Renal cortical epithelial cell (primary cell): Measurements from ENCODE around the gene OR2B6. TPM values are rescaled to one million over a fixed set of nuclear protein-coding genes. Genes with fewer than 3 reads are reported as not detected.
"Not testable (repeated sequence)": the region's sequence is repeated elsewhere in the genome, so short reads cannot be mapped to it uniquely, and the experiment has no call there.

Experiments used
- DNase-seq: peaks from one replicate; pipeline ENCODE4 v3.0.0-alpha.2; 2011; ENCODE audit warnings: low read depth
- total RNA-seq: library from RNA; depleted of rRNA; stranded (reverse); fragments of >200 nt; gene quantifications from 2 replicates; pipeline ENCODE4 v1.2.3, GENCODE V29; 2014

The OR2B6 gene
- not detected in 2 replicates for total RNA-seq

- DNase-seq, result no peak
Observed at GRCh38 chr6:27956941-27957340, at the start of gene OR2B6. TSS of gene OR2B6 (plus strand) at chr6:27957241. CDS start at chr6:27957241, 0 bp downstream.

GRCh38 chr6:27908017-27908416 lies 49.0 kb upstream of the OR2B6 start:
- no peak for DNase-seq

GRCh38 chr6:27911956-27912446 lies 45.0 kb upstream of the OR2B6 start, which contains the start of gene OR2B2:
TSS of gene OR2B2 (minus strand) at chr6:27912396. CDS start at chr6:27912319, 77 bp downstream.
- no peak for DNase-seq

GRCh38 chr6:27922949-27923348 lies 34.1 kb upstream of the OR2B6 start:
- no peak for DNase-seq

GRCh38 chr6:27924179-27924578 lies 32.9 kb upstream of the OR2B6 start:
- DNase-seq, result no peak

- DNase-seq, result not testable (repeated sequence)
Observed at GRCh38 chr6:27928041-27928440, 29.0 kb upstream of the OR2B6 start.

GRCh38 chr6:27929930-27930329 lies 27.1 kb upstream of the OR2B6 start:
- not testable (repeated sequence) for DNase-seq

GRCh38 chr6:27931209-27931608 lies 25.8 kb upstream of the OR2B6 start:
- DNase-seq, result no peak

GRCh38 chr6:27940766-27941165 lies 16.3 kb upstream of the OR2B6 start:
- DNase-seq, result no peak

- DNase-seq, result not testable (repeated sequence)
Observed at GRCh38 chr6:27943072-27943471, 14.0 kb upstream of the OR2B6 start.

GRCh38 chr6:27948237-27948636 lies 8.8 kb upstream of the OR2B6 start:
- DNase-seq, result no peak

GRCh38 chr6:27951040-27951439 lies 6.0 kb upstream of the OR2B6 start:
- DNase-seq, result no peak

- no peak for DNase-seq
Observed at GRCh38 chr6:27957516-27957915, 475 bp downstream of the OR2B6 start.

GRCh38 chr6:27962506-27962905 lies 5.5 kb downstream of the OR2B6 start:
- no peak for DNase-seq

- DNase-seq, result no peak
Observed at GRCh38 chr6:27966044-27966443, 9.0 kb downstream of the OR2B6 start.

- DNase-seq, result no peak
Observed at GRCh38 chr6:27966816-27967426, 9.9 kb downstream of the OR2B6 start.

- no peak for DNase-seq
Observed at GRCh38 chr6:27970444-27970843, 13.4 kb downstream of the OR2B6 start.

GRCh38 chr6:27972750-27973149 lies 15.7 kb downstream of the OR2B6 start:
- DNase-seq, result no peak

- DNase-seq, result no peak
Observed at GRCh38 chr6:27977387-27977786, 20.3 kb downstream of the OR2B6 start.

GRCh38 chr6:27978705-27979104 lies 21.7 kb downstream of the OR2B6 start:
- DNase-seq, result no peak

GRCh38 chr6:27980111-27980510 lies 23.1 kb downstream of the OR2B6 start:
- no peak for DNase-seq

GRCh38 chr6:27986928-27987725 lies 30.1 kb downstream of the OR2B6 start:
- DNase-seq, result no peak

- DNase-seq, result no peak
Observed at GRCh38 chr6:27994616-27995015, 37.6 kb downstream of the OR2B6 start.
